A549 treated with AZD2906 at 1 μM for 4 hours (cell line): ENCODE results near the gene BEX3. TPM values are rescaled to one million over a fixed set of nuclear protein-coding genes. Genes with fewer than 3 reads are reported as not detected.

Experiments
- total RNA-seq: library from RNA; stranded (reverse); fragments of 200-300 nt; extraction: Qiagen RNA extraction; gene quantifications from 5 replicates; pipeline ENCODE4 v1.2.3, GENCODE V29; 2022

The BEX3 gene
- 239 to 261 TPM (median 251 TPM) in 5 replicates for total RNA-seq

GRCh38 chrX:103376118-103376978 lies at the start of gene BEX3:
BEX3 (plus strand) TSS chrX:103376538; CDS start chrX:103377522, 984 bp downstream.

GRCh38 chrX:103329991-103330390 lies 46.3 kb upstream of the BEX3 start, which contains the start of gene TCEAL7:
TCEAL7 (plus strand) TSS chrX:103330239; CDS start chrX:103331404, 1,165 bp downstream.

GRCh38 chrX:103356130-103356798 lies 20.1 kb upstream of the BEX3 start, which contains the start of gene TCEAL9:
TCEAL9 (plus strand) TSS chrX:103356506; CDS start chrX:103357685, 1,179 bp downstream.

Other genes starting within 250 kb of the BEX3 start
- 1.9 to 2.7 TPM (median 2.5 TPM) in 5 replicates for gene BEX4, start 161.4 kb upstream of the BEX3 start, total RNA-seq
- 26.2 to 36.2 TPM (median 30.4 TPM) in 5 replicates for gene TCEAL8, start 121.4 kb upstream of the BEX3 start, total RNA-seq
- gene TCEAL5, start 99.8 kb upstream of the BEX3 start, total RNA-seq: not detected in 5 replicates
- 8.7 to 11.6 TPM (median 10.6 TPM) in 5 replicates for gene BEX2, start 65.5 kb upstream of the BEX3 start, total RNA-seq
- not detected in 5 replicates for gene TCEAL7, start 46.3 kb upstream of the BEX3 start, total RNA-seq
- 88.1 to 146 TPM (median 97.0 TPM) in 5 replicates for gene TCEAL9, start 20.0 kb upstream of the BEX3 start, total RNA-seq
- gene RAB40A, start 143.0 kb downstream of the BEX3 start, total RNA-seq: 0.06 to 0.15 TPM (median 0.10 TPM) in 5 replicates
- gene TCEAL4, start 209.0 kb downstream of the BEX3 start, total RNA-seq: 109 to 154 TPM (median 117 TPM) in 5 replicates
- gene TCEAL3, start 231.4 kb downstream of the BEX3 start, total RNA-seq: 15.9 to 23.3 TPM (median 17.0 TPM) in 5 replicates